ENCODE data around the gene S1PR3.

The S1PR3 gene

DNA sequence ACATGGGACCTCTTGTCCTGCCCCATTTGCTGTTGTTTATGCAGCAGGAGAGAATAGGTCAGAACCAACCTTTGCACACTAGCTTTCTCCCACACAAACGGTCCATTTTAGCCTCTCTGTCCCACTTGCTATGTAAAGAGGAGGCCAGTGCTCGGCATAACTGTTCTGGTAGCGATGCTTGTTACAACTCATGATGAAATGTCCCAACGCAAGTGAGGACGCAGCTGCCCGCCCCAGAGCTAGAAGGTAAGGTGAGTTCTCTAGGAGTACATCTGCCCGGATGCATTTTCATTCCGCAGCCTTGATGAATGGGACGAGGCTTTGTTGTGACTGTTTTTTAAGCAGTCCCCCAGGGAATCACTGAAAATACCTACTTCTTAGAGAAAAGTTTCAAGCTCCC, 14.1 kb downstream of the S1PR3 start:
- no peak overlapping the region for H3K4me3 ChIP-seq (ENCODE audit: low read length)
- H3K4me2 ChIP-seq (ENCODE audit: low read length), result no peak overlapping the region
- no peaks in the 10 kb centered on the region for H3K9me3 ChIP-seq (replicated peaks; ENCODE audit: low read length)
- H3K36me3 ChIP-seq (ENCODE audit: insufficient read depth, low read length), result peaks cover 43% of the 10 kb centered on the region
- no peaks in the 10 kb centered on the region for H3K27me3 ChIP-seq (ENCODE audit: control insufficient read depth, insufficient read depth, low read length)
- H3K4me1 ChIP-seq (ENCODE audit: control insufficient read depth, insufficient read depth, low read length), result peaks cover 11% of the 10 kb centered on the region
- no peak overlapping the region for H3K9ac ChIP-seq (ENCODE audit: low read depth, low read length)

DNA sequence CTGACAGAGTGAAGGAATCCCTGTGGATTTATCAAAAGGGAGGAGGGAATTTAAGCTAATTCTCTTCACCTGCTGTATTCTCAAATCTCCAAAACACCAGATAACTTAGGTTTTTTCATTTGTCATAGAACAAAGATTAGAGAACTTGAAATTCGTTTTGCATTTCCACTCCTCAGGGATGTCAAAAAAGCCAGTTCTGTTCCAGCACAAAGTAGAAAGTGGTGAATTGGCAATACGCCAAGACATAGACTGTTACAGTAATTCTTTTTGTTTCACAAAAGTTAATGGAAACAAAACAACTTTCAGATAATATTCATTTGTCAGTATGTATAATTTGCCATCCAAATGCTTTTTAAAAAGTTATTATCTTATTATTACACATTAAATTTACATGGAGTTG, 15.0 kb downstream of the S1PR3 start:
- Histone ChIP-seq H3K9ac (ENCODE audit: low read depth, low read length) (no peak overlapping the region), H3K27me3 (ENCODE audit: control insufficient read depth, insufficient read depth, low read length) (no peaks in the 10 kb centered on the region), H3K4me2 (ENCODE audit: low read length) (no peak overlapping the region), H3K4me1 (ENCODE audit: control insufficient read depth, insufficient read depth, low read length) (peaks cover 2% of the 10 kb centered on the region), H3K36me3 (ENCODE audit: insufficient read depth, low read length) (peaks cover 40% of the 10 kb centered on the region), H3K4me3 (ENCODE audit: low read length) (no peak overlapping the region), H3K9me3 (replicated peaks; ENCODE audit: low read length) (no peaks in the 10 kb centered on the region)

DNA sequence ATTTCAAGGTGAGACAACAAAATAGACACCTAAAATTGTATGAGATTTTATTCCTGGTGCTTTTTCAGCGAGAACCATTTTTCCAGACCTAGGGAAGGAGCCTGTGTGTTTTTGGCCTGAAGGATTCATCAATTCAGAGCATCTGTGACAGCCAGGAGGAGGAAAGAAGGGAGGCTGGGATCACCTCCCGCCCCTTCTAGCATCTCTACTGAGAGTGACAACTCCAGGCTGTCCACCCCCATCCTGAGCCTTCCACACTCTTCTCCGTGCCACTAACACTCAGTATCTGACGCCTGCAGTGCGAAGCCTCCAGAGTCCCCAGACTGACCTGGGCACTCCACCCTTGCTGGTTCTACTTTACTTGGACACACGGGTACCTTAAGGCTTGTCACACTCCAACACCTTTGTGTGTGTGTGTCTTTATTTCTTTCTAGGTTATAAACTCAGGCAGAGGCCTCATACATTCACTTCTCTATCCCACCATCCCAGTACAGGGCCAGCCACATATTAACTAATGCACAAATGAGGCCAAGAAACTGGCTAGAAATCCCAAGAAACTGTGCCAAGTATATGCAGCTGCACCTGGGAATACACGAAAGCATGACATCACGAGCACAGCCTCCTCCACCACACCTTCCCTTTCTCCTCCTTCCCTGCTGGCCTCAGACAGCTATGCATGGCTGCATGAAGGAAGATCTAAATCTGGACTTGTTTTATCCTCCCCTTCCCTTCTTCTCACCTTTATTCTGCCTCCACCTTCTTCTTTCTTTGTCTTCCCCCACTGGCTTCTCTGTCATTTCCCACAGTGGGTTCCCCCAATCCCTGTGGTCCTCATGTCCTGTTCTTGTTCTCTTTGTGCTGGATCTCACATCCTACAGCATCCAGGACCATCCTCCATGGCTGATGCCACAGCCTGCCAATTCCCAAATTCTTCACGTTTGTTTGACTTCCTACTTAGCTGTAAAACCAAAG, 16.0 kb downstream of the S1PR3 start:
- Histone ChIP-seq H3K4me3 (ENCODE audit: low read length) (no peak overlapping the region), H3K9me3 (replicated peaks; ENCODE audit: low read length) (no peaks in the 10 kb centered on the region), H3K4me1 (ENCODE audit: control insufficient read depth, insufficient read depth, low read length) (no peaks in the 10 kb centered on the region), H3K27me3 (ENCODE audit: control insufficient read depth, insufficient read depth, low read length) (no peaks in the 10 kb centered on the region), H3K36me3 (ENCODE audit: insufficient read depth, low read length) (peaks cover 30% of the 10 kb centered on the region), H3K4me2 (ENCODE audit: low read length) (no peak overlapping the region), H3K9ac (ENCODE audit: low read depth, low read length) (no peak overlapping the region)

DNA sequence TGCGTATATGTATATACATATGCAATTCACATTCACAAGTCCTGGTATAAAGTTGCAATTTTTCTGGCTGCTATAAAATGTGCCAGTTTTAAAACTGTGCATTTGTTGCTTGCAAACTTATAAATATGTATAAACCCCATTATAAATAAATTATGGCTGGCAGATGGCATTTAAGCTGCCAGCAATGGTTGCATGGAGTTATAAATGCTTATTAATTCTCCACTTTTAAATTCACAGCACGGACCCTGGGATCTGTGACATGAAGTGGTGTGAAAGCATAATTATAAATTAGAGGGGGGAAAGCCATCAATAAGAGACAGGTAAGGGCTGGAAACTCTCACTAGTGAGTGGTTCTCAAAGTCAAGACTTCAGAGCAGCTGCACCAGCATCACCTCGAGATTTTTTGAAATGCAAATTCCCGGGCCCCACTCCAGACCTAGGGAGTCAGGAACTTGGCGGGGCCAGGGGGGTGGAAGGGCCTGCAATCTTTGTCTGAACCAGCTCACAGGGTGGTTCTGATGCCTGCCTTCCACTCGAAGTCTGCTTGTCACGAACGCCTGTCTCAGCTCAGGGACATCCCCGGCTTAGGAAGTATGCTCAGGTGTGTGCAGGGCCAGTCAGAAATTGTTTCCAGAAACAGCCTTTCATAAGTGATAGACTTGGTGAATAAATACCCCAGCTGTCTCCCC, 16.9 kb downstream of the S1PR3 start:
- Histone ChIP-seq H3K9me3 (replicated peaks; ENCODE audit: low read length) (no peaks in the 10 kb centered on the region), H3K4me2 (ENCODE audit: low read length) (no peak overlapping the region), H3K27me3 (ENCODE audit: control insufficient read depth, insufficient read depth, low read length) (no peaks in the 10 kb centered on the region), H3K36me3 (ENCODE audit: insufficient read depth, low read length) (peaks cover 21% of the 10 kb centered on the region), H3K4me3 (ENCODE audit: low read length) (no peak overlapping the region), H3K4me1 (ENCODE audit: control insufficient read depth, insufficient read depth, low read length) (no peaks in the 10 kb centered on the region), H3K9ac (ENCODE audit: low read depth, low read length) (no peak overlapping the region)

DNA sequence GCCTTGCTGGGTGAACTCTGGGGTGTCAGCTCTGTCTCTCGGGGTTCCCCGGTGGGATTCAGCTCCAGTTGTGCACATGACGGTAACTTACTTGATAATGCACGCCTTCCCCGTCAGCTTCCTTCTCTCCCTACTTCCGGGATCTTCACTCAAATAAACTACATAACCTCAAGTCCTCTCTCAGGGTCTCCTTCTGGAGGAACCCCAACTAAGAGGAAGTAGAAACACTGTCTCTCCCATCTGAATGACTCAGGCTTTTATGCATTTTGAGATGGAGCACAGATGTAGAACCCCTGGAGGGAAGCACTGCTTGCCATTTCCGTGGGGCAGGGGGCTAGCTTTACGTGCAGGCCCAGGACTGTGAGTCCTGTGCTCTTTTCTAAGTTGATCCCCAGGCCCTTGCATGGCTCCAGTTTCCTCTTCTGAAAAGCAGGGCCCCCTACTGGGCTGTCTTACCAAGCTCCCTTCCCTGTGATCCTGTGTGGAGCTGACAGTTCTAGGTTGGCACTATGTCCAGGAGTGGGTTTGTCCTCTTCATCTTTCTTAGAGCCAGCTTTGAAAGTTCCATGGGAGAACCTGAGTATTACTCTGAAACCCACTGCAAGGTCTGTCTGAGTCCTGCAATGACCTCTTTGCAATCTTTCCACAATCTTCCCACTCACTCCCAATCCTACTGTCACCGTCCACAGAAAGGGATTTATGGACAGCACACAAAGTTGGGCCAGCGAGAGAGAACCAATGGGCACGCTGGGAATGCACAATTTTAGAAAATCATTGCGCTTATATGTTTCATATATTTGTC, 17.7 kb downstream of the S1PR3 start:
- Histone ChIP-seq H3K4me2 (ENCODE audit: low read length) (no peak overlapping the region), H3K9ac (ENCODE audit: low read depth, low read length) (no peak overlapping the region), H3K4me3 (ENCODE audit: low read length) (no peak overlapping the region), H3K36me3 (ENCODE audit: insufficient read depth, low read length) (peaks cover 13% of the 10 kb centered on the region), H3K4me1 (ENCODE audit: control insufficient read depth, insufficient read depth, low read length) (no peaks in the 10 kb centered on the region), H3K27me3 (ENCODE audit: control insufficient read depth, insufficient read depth, low read length) (no peaks in the 10 kb centered on the region), H3K9me3 (replicated peaks; ENCODE audit: low read length) (no peaks in the 10 kb centered on the region)

DNA sequence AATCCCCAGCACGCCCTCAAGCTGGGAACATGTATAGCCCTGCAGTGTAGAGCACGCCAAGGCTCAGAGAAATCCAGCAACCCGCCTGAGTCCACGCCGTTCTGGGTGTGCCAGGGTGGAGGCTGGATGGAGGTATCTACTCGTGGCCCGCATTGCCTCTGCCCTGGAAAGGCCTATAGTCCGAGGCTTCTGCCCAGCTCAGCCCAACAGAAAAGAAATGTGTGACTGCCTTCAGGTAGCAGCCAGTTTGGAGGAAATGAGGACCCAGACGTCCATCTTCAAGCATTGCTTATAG, 18.2 kb downstream of the S1PR3 start:
- Histone ChIP-seq H3K9ac (ENCODE audit: low read depth, low read length) (no peak overlapping the region), H3K4me3 (ENCODE audit: low read length) (no peak overlapping the region), H3K27me3 (ENCODE audit: control insufficient read depth, insufficient read depth, low read length) (no peaks in the 10 kb centered on the region), H3K4me2 (ENCODE audit: low read length) (no peak overlapping the region), H3K36me3 (ENCODE audit: insufficient read depth, low read length) (peaks cover 13% of the 10 kb centered on the region), H3K9me3 (replicated peaks; ENCODE audit: low read length) (no peaks in the 10 kb centered on the region), H3K4me1 (ENCODE audit: control insufficient read depth, insufficient read depth, low read length) (no peaks in the 10 kb centered on the region)

DNA sequence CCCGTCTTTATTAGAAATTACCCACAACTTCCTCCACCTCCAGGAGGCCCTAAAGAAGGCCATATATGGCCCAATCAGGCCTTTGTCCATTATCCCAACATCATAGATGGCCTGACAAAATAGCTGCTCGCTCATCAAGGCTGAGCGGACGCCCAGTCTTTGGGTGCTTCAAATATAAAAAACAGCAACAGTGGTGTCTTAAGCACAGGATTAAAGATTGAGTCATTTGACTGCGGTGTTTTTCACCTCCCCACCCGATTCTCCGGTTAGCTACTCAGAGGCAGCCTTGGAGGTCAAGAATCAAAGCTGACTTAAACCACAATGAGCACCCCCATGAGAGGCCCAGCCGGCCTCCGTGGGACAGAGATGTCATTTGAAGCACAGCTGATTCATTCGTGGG, 18.8 kb downstream of the S1PR3 start:
- Histone ChIP-seq H3K9me3 (replicated peaks; ENCODE audit: low read length) (no peaks in the 10 kb centered on the region), H3K36me3 (ENCODE audit: insufficient read depth, low read length) (peaks cover 11% of the 10 kb centered on the region), H3K4me1 (ENCODE audit: control insufficient read depth, insufficient read depth, low read length) (no peaks in the 10 kb centered on the region)

DNA sequence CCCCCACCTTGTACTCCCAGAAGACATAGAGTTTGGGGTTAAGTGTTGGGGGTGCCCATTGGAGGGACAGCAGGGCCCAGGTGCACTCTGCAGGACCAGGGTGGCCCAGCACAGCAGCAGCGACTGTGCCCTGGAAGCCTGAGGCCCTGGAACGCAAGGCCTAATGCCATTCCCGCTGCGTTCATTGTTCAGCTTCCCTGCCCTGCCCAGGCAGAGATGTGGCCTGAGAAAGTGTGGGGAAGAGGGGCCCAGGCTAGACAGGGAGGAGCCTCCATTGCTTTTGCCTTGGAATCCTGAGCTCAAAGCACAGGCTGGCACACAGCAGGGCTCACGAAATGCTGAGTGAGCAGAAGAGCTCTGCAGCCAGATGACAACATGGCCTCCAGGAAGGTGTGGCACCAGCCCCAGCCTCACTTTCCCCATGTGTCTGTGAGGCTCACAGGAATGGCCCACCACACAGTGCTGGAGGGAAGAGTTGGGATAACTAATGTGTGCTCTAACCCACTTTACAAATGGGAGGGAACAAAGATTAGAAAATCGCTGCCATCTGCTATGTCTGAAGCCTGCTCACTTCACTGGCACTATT, 19.4 kb downstream of the S1PR3 start:
- H3K4me2 ChIP-seq (ENCODE audit: low read length), result no peak overlapping the region
- H3K4me3 ChIP-seq (ENCODE audit: low read length), result no peak overlapping the region
- no peaks in the 10 kb centered on the region for H3K9me3 ChIP-seq (replicated peaks; ENCODE audit: low read length)
- H3K4me1 ChIP-seq (ENCODE audit: control insufficient read depth, insufficient read depth, low read length), result no peaks in the 10 kb centered on the region
- peaks cover 5% of the 10 kb centered on the region for H3K36me3 ChIP-seq (ENCODE audit: insufficient read depth, low read length)
- H3K27me3 ChIP-seq (ENCODE audit: control insufficient read depth, insufficient read depth, low read length), result no peaks in the 10 kb centered on the region
- no peak overlapping the region for H3K9ac ChIP-seq (ENCODE audit: low read depth, low read length)

More for the DNA sequence above, 18.8 kb downstream of the S1PR3 start:
- Histone ChIP-seq H3K27me3 (ENCODE audit: control insufficient read depth, insufficient read depth, low read length) (no peaks in the 10 kb centered on the region), H3K4me3 (ENCODE audit: low read length) (no peak overlapping the region), H3K9ac (ENCODE audit: low read depth, low read length) (no peak overlapping the region), H3K4me2 (ENCODE audit: low read length) (no peak overlapping the region)

DNA sequence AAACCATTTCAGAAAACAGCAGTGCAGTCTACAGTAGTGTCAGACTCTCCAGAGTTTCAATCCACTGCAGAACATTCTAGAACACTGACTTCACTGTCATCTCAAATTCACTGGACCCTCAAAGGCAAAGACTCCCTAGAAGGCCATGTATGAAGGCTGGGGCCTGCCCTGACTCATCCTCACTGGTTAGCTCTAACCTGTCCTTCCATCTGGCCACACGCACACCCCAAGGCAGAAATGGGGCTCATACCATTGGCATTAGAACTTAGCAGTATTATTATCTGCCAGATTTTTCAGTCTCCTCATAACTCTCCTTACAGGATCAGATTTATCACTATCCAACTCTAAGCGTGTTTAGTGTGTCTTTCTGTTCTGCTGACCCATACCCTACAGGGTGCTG, 20.4 kb downstream of the S1PR3 start:
- Histone ChIP-seq H3K4me2 (ENCODE audit: low read length) (no peak overlapping the region), H3K4me1 (ENCODE audit: control insufficient read depth, insufficient read depth, low read length) (no peaks in the 10 kb centered on the region), H3K27me3 (ENCODE audit: control insufficient read depth, insufficient read depth, low read length) (no peaks in the 10 kb centered on the region), H3K36me3 (ENCODE audit: insufficient read depth, low read length) (peaks cover 3% of the 10 kb centered on the region), H3K4me3 (ENCODE audit: low read length) (no peak overlapping the region), H3K9me3 (replicated peaks; ENCODE audit: low read length) (no peaks in the 10 kb centered on the region), H3K9ac (ENCODE audit: low read depth, low read length) (no peak overlapping the region)

DNA sequence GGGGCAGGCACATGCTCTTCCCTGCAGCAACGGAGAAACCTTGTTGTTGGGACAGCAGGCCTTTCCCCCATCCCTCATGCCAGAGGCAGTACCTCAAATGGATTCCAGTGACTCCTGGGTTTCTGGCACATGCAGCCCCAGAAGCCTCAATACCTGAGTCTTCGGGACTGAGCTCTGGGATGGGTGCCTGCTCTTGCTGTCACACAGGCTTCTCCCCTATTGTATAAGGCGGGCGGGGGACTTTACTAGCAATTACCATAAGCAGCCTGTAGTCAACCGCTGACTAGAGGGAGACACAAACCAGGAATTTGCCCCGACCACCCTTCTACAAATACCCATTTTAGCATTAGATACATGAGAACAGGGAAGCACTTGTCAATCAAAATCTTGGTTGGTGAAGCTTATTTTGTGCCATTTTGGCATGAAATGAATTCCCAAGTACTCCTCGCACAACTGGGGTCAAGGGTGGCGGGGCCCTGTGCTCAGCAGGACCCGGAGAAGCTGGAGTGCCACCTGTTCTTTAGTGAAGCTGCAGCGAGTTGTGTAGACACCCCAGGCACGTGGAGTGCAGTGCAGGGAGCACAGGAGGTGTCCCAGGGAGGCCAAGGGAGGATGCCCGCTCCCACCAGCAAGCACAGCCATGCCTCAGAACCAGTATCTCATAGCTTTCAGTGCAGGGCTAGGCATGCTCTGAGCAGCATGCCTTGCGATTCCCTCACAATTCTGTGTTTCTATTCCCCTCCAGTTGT, 21.2 kb downstream of the S1PR3 start:
- Histone ChIP-seq H3K9me3 (replicated peaks; ENCODE audit: low read length) (no peaks in the 10 kb centered on the region), H3K27me3 (ENCODE audit: control insufficient read depth, insufficient read depth, low read length) (no peaks in the 10 kb centered on the region), H3K9ac (ENCODE audit: low read depth, low read length) (no peak overlapping the region), H3K36me3 (ENCODE audit: insufficient read depth, low read length) (no peaks in the 10 kb centered on the region), H3K4me3 (ENCODE audit: low read length) (no peak overlapping the region), H3K4me2 (ENCODE audit: low read length) (no peak overlapping the region), H3K4me1 (ENCODE audit: control insufficient read depth, insufficient read depth, low read length) (no peaks in the 10 kb centered on the region)

Measured in skeletal muscle satellite cell (primary cell).